C4-2B (cell line): ENCODE measurements around the gene KLHDC1.
"Not testable (repeated sequence)": the region's sequence is repeated elsewhere in the genome, so short reads cannot be mapped to it uniquely, and the experiment has no call there.

Experiments used
- H3K27ac ChIP-seq: fragments of 450-650 bp; 2 replicates; pipeline ENCODE4 v1.5.1; 2017
- ZFX ChIP-seq: fragments of 450-650 bp; IDR thresholded peaks from 2 replicates; pipeline ENCODE4 v1.6.1; 2017
- TF ChIP-seq, protein P1 (sequence below): fragments of 450-650 bp; conservative IDR thresholded peaks from 2 replicates; pipeline ENCODE4 v1.5.1; 2017; ENCODE audit warnings: mild to moderate bottlenecking

The KLHDC1 gene

GRCh38 chr14:49702725-49703124 is 9.8 kb downstream of the KLHDC1 start:
- H3K27ac ChIP-seq, result no peak overlapping the region
- no peak for TF ChIP-seq ZFX
- TF ChIP-seq, protein P1, sequence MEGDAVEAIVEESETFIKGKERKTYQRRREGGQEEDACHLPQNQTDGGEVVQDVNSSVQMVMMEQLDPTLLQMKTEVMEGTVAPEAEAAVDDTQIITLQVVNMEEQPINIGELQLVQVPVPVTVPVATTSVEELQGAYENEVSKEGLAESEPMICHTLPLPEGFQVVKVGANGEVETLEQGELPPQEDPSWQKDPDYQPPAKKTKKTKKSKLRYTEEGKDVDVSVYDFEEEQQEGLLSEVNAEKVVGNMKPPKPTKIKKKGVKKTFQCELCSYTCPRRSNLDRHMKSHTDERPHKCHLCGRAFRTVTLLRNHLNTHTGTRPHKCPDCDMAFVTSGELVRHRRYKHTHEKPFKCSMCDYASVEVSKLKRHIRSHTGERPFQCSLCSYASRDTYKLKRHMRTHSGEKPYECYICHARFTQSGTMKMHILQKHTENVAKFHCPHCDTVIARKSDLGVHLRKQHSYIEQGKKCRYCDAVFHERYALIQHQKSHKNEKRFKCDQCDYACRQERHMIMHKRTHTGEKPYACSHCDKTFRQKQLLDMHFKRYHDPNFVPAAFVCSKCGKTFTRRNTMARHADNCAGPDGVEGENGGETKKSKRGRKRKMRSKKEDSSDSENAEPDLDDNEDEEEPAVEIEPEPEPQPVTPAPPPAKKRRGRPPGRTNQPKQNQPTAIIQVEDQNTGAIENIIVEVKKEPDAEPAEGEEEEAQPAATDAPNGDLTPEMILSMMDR, result no peak

GRCh38 chr14:49703965-49704364 is 11.0 kb downstream of the KLHDC1 start:
- H3K27ac ChIP-seq, result no peak overlapping the region

GRCh38 chr14:49704471-49704870 is 11.6 kb downstream of the KLHDC1 start:
- not testable (repeated sequence) for H3K27ac ChIP-seq

More at GRCh38 chr14:49703965-49704364, 11.0 kb downstream of the KLHDC1 start:
- TF ChIP-seq, protein P1, result no peak
- TF ChIP-seq ZFX, result no peak

DNA sequence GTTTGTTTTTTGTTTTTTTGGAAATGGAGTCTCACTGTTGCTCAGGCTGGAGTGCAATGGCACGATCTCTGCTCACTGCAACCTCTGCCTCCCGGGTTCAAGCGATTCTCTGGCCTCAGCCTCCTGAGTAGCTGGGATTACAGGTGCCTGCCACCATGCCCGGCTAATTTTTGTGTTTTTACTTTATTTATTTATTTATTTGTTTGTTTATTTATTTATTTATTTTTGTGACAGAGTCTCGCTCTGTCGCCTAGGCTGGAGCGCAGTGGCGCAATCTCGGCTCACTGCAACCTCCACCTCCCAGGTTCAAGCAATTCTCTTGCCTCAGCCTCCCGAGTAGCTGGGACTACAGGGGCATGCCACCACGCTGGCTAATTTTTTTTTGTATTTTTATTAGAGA is 18.1 kb downstream of the KLHDC1 start:
- H3K27ac ChIP-seq, result not testable (repeated sequence)

DNA sequence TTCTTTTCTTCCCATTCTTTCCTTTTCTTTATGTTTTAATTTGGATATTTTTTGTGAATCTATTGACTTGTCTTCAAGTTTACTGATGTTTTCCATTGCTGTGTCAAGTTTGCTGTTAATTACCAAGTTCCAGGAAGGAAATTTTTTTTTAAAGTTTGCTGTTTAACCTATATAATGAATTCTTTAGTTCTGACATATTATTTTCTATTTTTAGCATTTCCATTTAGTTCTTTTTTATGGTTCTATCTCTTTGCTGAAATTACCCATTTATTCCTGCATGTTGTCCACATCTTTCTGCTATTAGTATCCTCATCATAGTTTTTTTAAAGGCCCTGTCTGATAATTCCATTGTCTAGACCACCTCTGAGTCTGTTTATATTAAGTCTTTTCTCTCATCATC is 27.8 kb downstream of the KLHDC1 start:
- no peak overlapping the region for H3K27ac ChIP-seq
- TF ChIP-seq, protein P1, result no peak
- no peak for TF ChIP-seq ZFX

- not testable (repeated sequence) for H3K27ac ChIP-seq
Measured at GRCh38 chr14:49721733-49722435, 29.0 kb downstream of the KLHDC1 start.

GRCh38 chr14:49727171-49727570 is 34.3 kb downstream of the KLHDC1 start:
- TF ChIP-seq, protein P1, result no peak
- no peak for TF ChIP-seq ZFX
- H3K27ac ChIP-seq, result no peak overlapping the region

- no peak overlapping the region for H3K27ac ChIP-seq
- TF ChIP-seq ZFX, result no peak
- TF ChIP-seq, protein P1, result no peak
Measured at GRCh38 chr14:49732896-49733295, 40.0 kb downstream of the KLHDC1 start.

GRCh38 chr14:49733836-49734235 is 40.9 kb downstream of the KLHDC1 start:
- no peak for TF ChIP-seq ZFX
- TF ChIP-seq, protein P1, result no peak

DNA sequence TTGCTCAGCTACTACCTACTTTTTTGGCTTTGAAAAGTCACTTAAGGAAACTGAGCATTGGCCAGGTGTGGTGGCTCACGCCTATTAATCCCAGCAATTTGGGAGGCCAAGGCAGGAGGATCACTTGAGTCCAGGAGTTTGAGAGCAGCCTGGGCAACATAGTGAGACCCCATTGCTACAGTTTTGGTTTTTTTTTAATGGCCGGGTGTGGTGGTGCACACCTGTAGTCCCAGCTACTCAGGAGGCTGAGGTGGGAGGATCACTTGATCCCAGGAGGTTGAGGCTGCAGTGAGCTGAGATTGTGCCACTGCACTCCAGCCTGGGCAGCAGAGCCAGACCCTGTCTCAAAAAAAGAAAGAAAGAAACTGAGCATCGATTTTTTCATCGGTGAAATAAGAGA is 42.7 kb downstream of the KLHDC1 start:
- H3K27ac ChIP-seq, result not testable (repeated sequence)

More at GRCh38 chr14:49733836-49734235, 40.9 kb downstream of the KLHDC1 start:
- no peak overlapping the region for H3K27ac ChIP-seq
